NOMO-1 treated with dmso at 0.1 percent for 144 hours (cell line): ENCODE data around the gene PPBP.
"Not testable (repeated sequence)": the region's sequence is repeated elsewhere in the genome, so short reads cannot be mapped to it uniquely, and the experiment has no call there.

Experiments
- DNase-seq: peaks from one replicate; lab custom pipeline; 2025; ENCODE audit not compliant: unreplicated experiment; lab: John Stamatoyannopoulos, UW

PPBP gene

GRCh38 chr4:73998040-73999011, 10.3 kb upstream of the PPBP start, which contains the start of gene CXCL5:
TSS of gene CXCL5 (minus strand) at chr4:73998677. CDS start at chr4:73998581, 96 bp downstream.
- DNase-seq, result no peak

- no peak for DNase-seq
These were observed 4.1 kb upstream of the PPBP start for GRCh38 chr4:73992050-73992449.

GRCh38 chr4:73991742-73992000, 3.7 kb upstream of the PPBP start:
- DNase-seq, result no peak

GRCh38 chr4:73990988-73991741, 3.2 kb upstream of the PPBP start:
- no peak for DNase-seq

GRCh38 chr4:73989928-73990327, 1.9 kb upstream of the PPBP start:
- no peak for DNase-seq

GRCh38 chr4:73989031-73989430, 1.0 kb upstream of the PPBP start:
- no peak for DNase-seq

GRCh38 chr4:73985528-73985852, 2.5 kb downstream of the PPBP start:
- DNase-seq, result no peak

- no peak for DNase-seq
These were observed 3.1 kb downstream of the PPBP start for GRCh38 chr4:73984736-73985527.

- not testable (repeated sequence) for DNase-seq
These were observed 6.8 kb downstream of the PPBP start for GRCh38 chr4:73981175-73981574.

GRCh38 chr4:73979407-73979957, 8.5 kb downstream of the PPBP start:
- no peak for DNase-seq

GRCh38 chr4:73978886-73979285, 9.1 kb downstream of the PPBP start:
- DNase-seq, result no peak

- DNase-seq, result no peak
These were observed 11.3 kb downstream of the PPBP start for GRCh38 chr4:73976716-73977115.

- DNase-seq, result no peak
These were observed 11.8 kb downstream of the PPBP start for GRCh38 chr4:73976217-73976616.

GRCh38 chr4:73974352-73974751, 13.6 kb downstream of the PPBP start:
- DNase-seq, result no peak

- DNase-seq, result no peak
These were observed 17.0 kb downstream of the PPBP start for GRCh38 chr4:73970945-73971344.

GRCh38 chr4:73970011-73970410, 18.0 kb downstream of the PPBP start:
- no peak for DNase-seq

- no peak for DNase-seq
These were observed 20.1 kb downstream of the PPBP start for GRCh38 chr4:73967866-73968265.

GRCh38 chr4:73964862-73965611, 23.0 kb downstream of the PPBP start:
- no peak for DNase-seq

GRCh38 chr4:73962724-73963123, 25.3 kb downstream of the PPBP start:
- no peak for DNase-seq

GRCh38 chr4:73959041-73959440, 28.9 kb downstream of the PPBP start:
- not testable (repeated sequence) for DNase-seq

GRCh38 chr4:73952352-73952751, 35.6 kb downstream of the PPBP start:
- DNase-seq, result no peak
